Trophoblast cell (in vitro differentiated cells and primary cell): ENCODE data around the gene ADARB2.

Experiments used
- DNase-seq, 2 donors: peaks; one replicate each; pipeline ENCODE4 v3.0.0-alpha.2; 2016
- H2AFZ ChIP-seq: 2 replicates; pipeline ENCODE4 v1.6.1; 2013; ENCODE audit warnings: low read length, moderate library complexity, mild to moderate bottlenecking; ENCODE audit not compliant: insufficient read depth, poor library complexity
- H2AK5ac ChIP-seq: 2 replicates; pipeline ENCODE4 v1.6.1; 2013; ENCODE audit warnings: mild to moderate bottlenecking, low read length
- H2BK120ac ChIP-seq: 2 replicates; pipeline ENCODE4 v1.6.1; 2013; ENCODE audit warnings: low read length, mild to moderate bottlenecking, moderate library complexity; ENCODE audit not compliant: insufficient read depth, poor library complexity
- H2BK12ac ChIP-seq: 2 replicates; pipeline ENCODE4 v1.6.1; 2013; ENCODE audit warnings: mild to moderate bottlenecking, low read length, moderate library complexity
- H2BK5ac ChIP-seq: 2 replicates; pipeline ENCODE4 v1.6.1; 2013; ENCODE audit warnings: low read length, low read depth, moderate library complexity, mild to moderate bottlenecking; ENCODE audit not compliant: poor library complexity
- H3K14ac ChIP-seq: 2 replicates; pipeline ENCODE4 v1.6.1; 2013; ENCODE audit warnings: mild to moderate bottlenecking, low read length
- H3K18ac ChIP-seq: 2 replicates; pipeline ENCODE4 v1.6.1; 2013; ENCODE audit warnings: mild to moderate bottlenecking, low read length
- H3K23ac ChIP-seq: 2 replicates; pipeline ENCODE4 v1.6.1; 2013; ENCODE audit warnings: low read length
- H3K27ac ChIP-seq: 2 replicates; pipeline ENCODE4 v1.5.1; 2013; ENCODE audit warnings: low read depth, mild to moderate bottlenecking, inconsistent platforms, low read length, moderate library complexity
- H3K27me3 ChIP-seq: 2 replicates; pipeline ENCODE4 v1.6.1; 2013; ENCODE audit warnings: inconsistent platforms, mild to moderate bottlenecking, low read length, moderate library complexity; ENCODE audit not compliant: insufficient read depth
- H3K36me3 ChIP-seq, 2 experiments: 1 replicate in 1 of 2; 2 replicates in 1 of 2; pipeline ENCODE4 v1.6.1; 2013; ENCODE audit warnings: low read length in 2 of 2, mild to moderate bottlenecking in 2 of 2, moderate library complexity in 1 of 2; ENCODE audit not compliant: insufficient read depth in 2 of 2, control insufficient read depth in 1 of 2
- H3K4ac ChIP-seq: 2 replicates; pipeline ENCODE4 v1.6.1; 2013; ENCODE audit warnings: low read depth, mild to moderate bottlenecking, low read length, moderate library complexity
- H3K4me1 ChIP-seq, 2 experiments: 1 replicate in 1 of 2; 2 replicates in 1 of 2; pipeline ENCODE4 v1.6.1; 2013; ENCODE audit warnings: low read length in 2 of 2, mild to moderate bottlenecking in 2 of 2, moderate library complexity in 1 of 2; ENCODE audit not compliant: insufficient read depth in 2 of 2, control insufficient read depth in 1 of 2
- H3K4me2 ChIP-seq: 2 replicates; pipeline ENCODE4 v1.6.1; 2013; ENCODE audit warnings: inconsistent platforms, mild to moderate bottlenecking, low read length, moderate library complexity
- H3K4me3 ChIP-seq: 2 replicates; pipeline ENCODE4 v1.5.1; 2013; ENCODE audit warnings: mild to moderate bottlenecking, low read depth, low read length, inconsistent platforms
- H3K79me1 ChIP-seq: one replicate; pipeline ENCODE4 v1.6.1; 2013; ENCODE audit warnings: low read length
- H3K79me2 ChIP-seq: 2 replicates; pipeline ENCODE4 v1.6.1; 2013; ENCODE audit warnings: low read length, mild to moderate bottlenecking; ENCODE audit not compliant: control insufficient read depth, insufficient read depth, poor library complexity
- H3K9ac ChIP-seq: 2 replicates; pipeline ENCODE4 v1.6.1; 2013; ENCODE audit warnings: mild to moderate bottlenecking, low read length
- H3K9me3 ChIP-seq: 2 replicates; pipeline ENCODE4 v1.6.1; 2013; ENCODE audit warnings: low read depth, mild to moderate bottlenecking, control low read depth, inconsistent platforms, low read length; ENCODE audit not compliant: insufficient read depth
- H4K12ac ChIP-seq: 2 replicates; pipeline ENCODE4 v1.6.1; 2013; ENCODE audit warnings: low read depth, mild to moderate bottlenecking, low read length, moderate library complexity
- H4K8ac ChIP-seq: 2 replicates; pipeline ENCODE4 v1.6.1; 2013; ENCODE audit warnings: low read depth, mild to moderate bottlenecking, low read length, moderate library complexity
- H4K91ac ChIP-seq: one replicate; pipeline ENCODE4 v1.6.1; 2013; ENCODE audit warnings: low read depth, mild to moderate bottlenecking, low read length, moderate library complexity
- WGBS: extraction: QIAGEN DNeasy Blood & Tissue Kit; methylation state at CpG from one replicate; pipeline ENCODE4 v1.1.7; 2013; ENCODE audit warnings: missing lambda C conversion rate; ENCODE audit not compliant: insufficient read length, insufficient coverage; ENCODE audit errors: extremely low coverage; 5-methylcytosine and 5-hydroxymethylcytosine counted together

ADARB2 gene

GRCh38 chr10:1544929-1545328 is 192.4 kb downstream of the ADARB2 start:
- H3K4me2 ChIP-seq = no peak overlapping the region
- no peak overlapping the region for H4K8ac ChIP-seq
- no peak overlapping the region for H3K4ac ChIP-seq
- no peak overlapping the region for H3K4me3 ChIP-seq
- no peak overlapping the region for H2BK5ac ChIP-seq
- no peak overlapping the region for H2BK12ac ChIP-seq
- no peaks in the 10 kb centered on the region for H3K79me1 ChIP-seq
- no peaks in the 10 kb centered on the region for H3K79me2 ChIP-seq
- no peak overlapping the region for H4K12ac ChIP-seq
- H2AFZ ChIP-seq = no peak overlapping the region
- H3K14ac ChIP-seq = no peak overlapping the region
- peaks cover 19% of the 10 kb centered on the region for H3K9me3 ChIP-seq
- DNase-seq = no peak
- no peak overlapping the region for H2AK5ac ChIP-seq
- no CpG with 5 or more reads among the region's 2 CpGs for WGBS
- H3K18ac ChIP-seq = no peak overlapping the region
- H4K91ac ChIP-seq = no peak overlapping the region
- no peak overlapping the region for H3K23ac ChIP-seq
- no peaks in the 10 kb centered on the region for H3K27me3 ChIP-seq
- H3K36me3 ChIP-seq = no peaks in the 10 kb centered on the region
- no peak overlapping the region for H2BK120ac ChIP-seq
- no peak overlapping the region for H3K9ac ChIP-seq
- no peaks in the 10 kb centered on the region for H3K4me1 ChIP-seq
- H3K27ac ChIP-seq = no peak overlapping the region

- Histone ChIP-seq H2AK5ac (no peak overlapping the region), H3K4me2 (no peak overlapping the region), H3K4ac (no peak overlapping the region), H4K8ac (no peak overlapping the region), H3K27me3 (no peaks in the 10 kb centered on the region), H2AFZ (no peak overlapping the region), H3K9me3 (peaks cover 19% of the 10 kb centered on the region), H3K18ac (no peak overlapping the region), H3K9ac (no peak overlapping the region), H3K79me1 (no peaks in the 10 kb centered on the region), H2BK120ac (no peak overlapping the region), H2BK12ac (no peak overlapping the region), H3K4me3 (no peak overlapping the region), H3K23ac (no peak overlapping the region), H2BK5ac (no peak overlapping the region), H3K14ac (no peak overlapping the region), H3K36me3 (no peaks in the 10 kb centered on the region), H4K91ac (no peak overlapping the region), H3K4me1 (no peaks in the 10 kb centered on the region), H3K79me2 (no peaks in the 10 kb centered on the region), H3K27ac (no peak overlapping the region), H4K12ac (no peak overlapping the region)
- no CpG with 5 or more reads among the region's 13 CpGs for WGBS
- DNase-seq = no peak
Measured at GRCh38 chr10:1544209-1544673, 193.1 kb downstream of the ADARB2 start.

GRCh38 chr10:1543596-1543995 is 193.7 kb downstream of the ADARB2 start:
- no peaks in the 10 kb centered on the region for H3K4me1 ChIP-seq
- H3K4me3 ChIP-seq = no peak overlapping the region
- no peak overlapping the region for H3K14ac ChIP-seq
- no peak overlapping the region for H2BK5ac ChIP-seq
- H3K27ac ChIP-seq = no peak overlapping the region
- H3K9ac ChIP-seq = no peak overlapping the region
- H2AK5ac ChIP-seq = no peak overlapping the region
- H4K8ac ChIP-seq = no peak overlapping the region
- H3K4me2 ChIP-seq = no peak overlapping the region
- H3K18ac ChIP-seq = no peak overlapping the region
- H3K79me1 ChIP-seq = no peaks in the 10 kb centered on the region
- no peak for DNase-seq
- peaks cover 19% of the 10 kb centered on the region for H3K9me3 ChIP-seq
- H3K79me2 ChIP-seq = no peaks in the 10 kb centered on the region
- no peaks in the 10 kb centered on the region for H3K27me3 ChIP-seq
- H4K12ac ChIP-seq = no peak overlapping the region
- H2BK12ac ChIP-seq = no peak overlapping the region
- H3K23ac ChIP-seq = no peak overlapping the region
- no peak overlapping the region for H2BK120ac ChIP-seq
- WGBS = no CpG with 5 or more reads among the region's 11 CpGs
- no peaks in the 10 kb centered on the region for H3K36me3 ChIP-seq
- H2AFZ ChIP-seq = no peak overlapping the region
- H4K91ac ChIP-seq = no peak overlapping the region
- H3K4ac ChIP-seq = no peak overlapping the region

- Histone ChIP-seq H3K79me1 (no peaks in the 10 kb centered on the region), H2AFZ (no peak overlapping the region), H4K12ac (no peak overlapping the region), H3K23ac (no peak overlapping the region), H3K4me1 (no peaks in the 10 kb centered on the region), H3K27me3 (no peaks in the 10 kb centered on the region), H3K79me2 (no peaks in the 10 kb centered on the region), H2BK5ac (no peak overlapping the region), H3K27ac (no peak overlapping the region), H3K9ac (no peak overlapping the region), H2BK120ac (no peak overlapping the region), H3K4me2 (no peak overlapping the region), H3K14ac (no peak overlapping the region), H2AK5ac (no peak overlapping the region), H4K8ac (no peak overlapping the region), H3K9me3 (peaks cover 17% of the 10 kb centered on the region), H2BK12ac (no peak overlapping the region), H3K4ac (no peak overlapping the region), H4K91ac (no peak overlapping the region), H3K4me3 (no peak overlapping the region), H3K36me3 (no peaks in the 10 kb centered on the region), H3K18ac (no peak overlapping the region)
- no CpG with 5 or more reads among the region's 21 CpGs for WGBS
- DNase-seq = no peak
Measured at GRCh38 chr10:1542941-1543340, 194.4 kb downstream of the ADARB2 start.
